ENCODE results near the gene RNASE7.
"Not testable (repeated sequence)": the region's sequence is repeated elsewhere in the genome, so short reads cannot be mapped to it uniquely, and the experiment has no call there.

The RNASE7 gene

DNA sequence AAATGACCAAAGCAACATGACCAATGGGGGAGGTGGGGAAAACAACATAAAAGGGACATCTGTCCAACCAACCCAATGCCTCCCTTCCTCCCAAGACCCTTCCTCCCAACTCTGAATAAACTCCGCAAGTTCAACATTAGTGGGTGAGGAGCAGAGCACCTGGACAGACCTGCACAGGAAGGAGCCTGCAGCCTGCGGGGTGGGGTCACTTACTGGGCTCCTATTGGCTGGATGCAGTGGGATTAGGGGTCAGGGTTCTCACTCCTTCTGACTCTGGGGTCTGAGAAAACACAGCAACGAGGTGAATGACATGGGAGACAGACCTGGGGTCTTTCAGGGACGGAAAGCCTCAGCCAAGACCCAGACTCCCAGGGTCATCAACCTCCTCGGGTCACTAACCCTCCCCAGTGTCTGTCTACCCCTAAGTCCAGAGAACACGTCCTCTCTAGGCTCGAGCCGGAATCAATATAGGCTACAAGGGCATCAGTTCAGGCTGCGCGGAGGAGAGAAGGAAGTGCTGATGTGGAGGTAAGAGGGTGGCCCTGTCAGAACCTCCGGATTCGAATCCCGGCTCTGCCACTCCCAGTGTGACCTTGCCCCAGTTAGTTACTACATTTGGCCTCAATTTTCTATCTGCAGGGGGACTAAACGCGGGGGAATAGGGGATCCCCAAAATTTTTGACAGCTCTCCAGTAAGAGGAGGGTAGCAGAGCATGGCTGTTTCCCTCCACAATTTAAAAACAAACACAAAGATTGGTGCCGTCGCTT lies 18.2 kb upstream of the RNASE7 start:
- DNase-seq (ENCODE audit: low read depth, low spot score): no peak

DNA sequence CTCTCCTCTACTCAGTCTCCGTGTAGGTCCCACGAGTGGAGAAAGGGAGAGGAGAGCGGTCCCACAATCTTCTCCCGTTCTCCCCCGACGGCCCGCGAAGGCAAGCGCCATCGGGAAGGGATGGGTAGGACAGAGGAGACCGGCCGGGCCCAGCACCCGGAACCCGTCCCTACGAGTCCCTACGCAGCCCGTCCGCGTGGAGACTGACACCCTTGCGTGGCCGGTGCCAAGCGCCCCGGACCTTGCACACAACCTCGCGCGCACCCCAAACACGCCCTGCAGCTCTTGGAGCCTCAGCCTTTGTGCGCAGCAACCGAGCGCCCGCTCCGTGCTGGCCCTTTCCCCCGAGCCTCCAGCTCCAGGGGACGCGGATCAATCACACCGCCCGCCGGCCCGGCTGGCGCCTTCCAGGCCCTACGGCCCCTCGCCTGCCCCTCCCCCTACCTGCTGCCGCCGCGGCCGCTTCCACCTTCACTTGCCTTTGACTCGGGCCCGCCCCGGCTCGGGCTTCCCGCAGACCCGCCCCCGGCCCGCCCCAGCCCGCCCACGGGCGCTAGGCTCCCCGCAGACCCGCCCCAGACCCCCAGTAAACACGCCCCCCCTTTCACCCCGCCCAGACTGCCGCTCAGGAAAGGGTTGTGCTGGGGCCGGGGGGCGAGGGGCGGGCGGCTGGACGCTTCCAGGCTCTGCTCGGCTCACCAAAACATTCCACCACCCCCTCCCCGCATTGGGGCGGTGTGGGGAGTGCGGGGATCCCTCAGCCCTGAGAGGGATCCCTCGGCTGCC lies 17.4 kb upstream of the RNASE7 start, which contains the start of gene NDRG2:
Gene NDRG2 (minus strand): TSS at position 477 of the 786 bp plus-strand sequence. CDS start 1,746 bp downstream, outside the sequence.
- no peak for DNase-seq (ENCODE audit: low read depth, low spot score)

DNA sequence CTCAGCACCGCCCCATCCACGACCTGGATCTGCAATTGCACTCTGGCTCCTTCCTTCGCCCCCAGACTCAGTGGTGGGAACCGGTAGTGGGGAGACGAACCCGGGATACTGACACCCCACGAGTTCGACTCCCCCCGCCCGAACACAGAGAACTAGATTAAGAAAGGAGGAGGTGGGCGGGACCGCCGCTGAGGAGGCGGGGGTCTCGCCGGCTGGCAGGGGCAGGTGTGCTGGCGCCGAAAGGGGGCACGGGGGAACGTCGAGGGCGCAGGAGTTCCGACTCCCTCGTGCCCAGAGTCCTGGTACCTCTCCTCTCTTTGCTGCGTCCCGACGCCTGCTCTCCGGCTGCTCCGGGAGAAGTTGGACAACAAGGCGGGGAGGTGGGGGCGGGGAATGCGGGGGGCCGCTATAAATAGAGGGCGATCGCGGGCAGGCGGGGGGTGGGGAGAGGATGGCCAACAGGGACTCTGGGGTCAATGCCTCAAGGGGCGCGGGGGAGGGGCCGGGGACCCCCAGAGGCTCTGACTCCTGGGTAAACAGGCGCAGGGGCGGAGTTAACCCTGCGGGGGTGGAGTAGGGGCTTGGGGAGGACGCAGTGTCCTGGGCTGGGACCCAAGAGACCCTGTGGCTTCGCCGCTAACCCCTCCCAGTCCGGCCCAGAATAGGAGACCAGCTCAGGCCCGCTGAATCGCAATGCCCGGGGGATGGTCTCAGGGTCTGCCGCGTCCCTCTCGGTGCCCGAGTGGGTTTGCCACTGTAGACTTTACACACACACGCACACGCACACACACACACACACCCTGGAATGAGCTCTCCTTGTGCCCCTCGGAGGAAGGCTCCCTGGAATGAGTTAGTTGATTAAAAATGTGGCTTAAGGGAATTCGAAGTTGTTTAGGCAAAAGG lies 16.5 kb upstream of the RNASE7 start:
- no peak for DNase-seq (ENCODE audit: low read depth, low spot score)

DNA sequence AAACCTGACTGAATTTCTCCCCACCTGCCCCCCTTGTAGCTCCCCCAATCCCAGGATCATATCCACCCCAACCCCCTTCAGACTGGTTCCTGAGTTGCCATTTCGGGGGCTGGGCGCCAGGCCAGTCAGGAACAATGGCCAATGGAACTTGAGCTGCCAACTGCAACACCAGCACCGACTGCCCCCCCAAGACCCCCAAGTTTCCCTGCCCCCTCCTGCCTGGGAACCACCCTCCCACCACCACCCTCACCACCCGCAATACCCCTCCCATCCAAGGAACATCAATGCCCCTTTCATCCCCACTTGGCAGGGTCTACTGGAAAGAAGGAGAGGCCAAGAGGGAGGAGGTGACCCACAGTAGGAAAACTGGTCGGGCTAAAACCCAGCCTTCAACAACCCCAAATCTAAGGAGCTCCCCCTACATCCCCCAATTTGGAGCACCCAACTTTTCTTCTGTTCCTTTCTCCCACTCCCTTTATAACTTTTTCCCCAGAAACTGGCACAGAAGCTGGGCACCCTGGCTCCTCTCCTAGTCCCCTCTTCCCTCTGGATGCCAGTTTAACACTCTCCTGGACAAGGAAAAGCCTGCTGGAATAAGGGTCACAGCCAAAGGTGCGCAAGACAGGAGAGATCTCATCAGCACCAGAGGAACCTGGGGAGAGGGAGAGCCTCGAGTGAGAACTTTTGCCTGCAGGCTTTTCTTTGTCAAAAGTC lies 15.7 kb upstream of the RNASE7 start:
- DNase-seq (ENCODE audit: low read depth, low spot score): no peak

GRCh38 chr14:21026988-21027315 lies 15.2 kb upstream of the RNASE7 start:
- DNase-seq (ENCODE audit: low read depth, low spot score): no peak

DNA sequence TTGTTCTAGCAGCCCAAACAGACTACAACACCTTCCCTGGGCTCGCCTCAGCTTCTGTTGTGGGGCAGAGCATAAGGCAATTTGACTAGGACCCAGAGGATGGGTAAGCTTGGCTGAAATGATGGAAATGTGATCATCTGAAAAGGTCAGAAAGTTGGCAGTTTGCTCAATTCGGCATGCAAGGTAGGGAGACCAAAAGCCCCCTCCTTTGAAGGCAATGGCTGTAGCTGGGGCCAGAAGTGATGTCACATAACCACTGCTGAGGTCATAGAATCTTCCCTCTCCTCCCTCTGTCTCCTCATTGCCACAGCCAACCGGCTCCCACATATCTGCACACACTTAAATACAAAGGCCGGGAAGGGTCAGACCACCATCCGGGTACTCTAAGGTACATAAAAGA lies 12.2 kb upstream of the RNASE7 start, which contains the start of gene TPPP2:
Gene TPPP2 (plus strand): TSS at position 301 of the 400 bp plus-strand sequence. CDS start 365 bp downstream, outside the sequence.
- DNase-seq (ENCODE audit: low read depth, low spot score): no peak

DNA sequence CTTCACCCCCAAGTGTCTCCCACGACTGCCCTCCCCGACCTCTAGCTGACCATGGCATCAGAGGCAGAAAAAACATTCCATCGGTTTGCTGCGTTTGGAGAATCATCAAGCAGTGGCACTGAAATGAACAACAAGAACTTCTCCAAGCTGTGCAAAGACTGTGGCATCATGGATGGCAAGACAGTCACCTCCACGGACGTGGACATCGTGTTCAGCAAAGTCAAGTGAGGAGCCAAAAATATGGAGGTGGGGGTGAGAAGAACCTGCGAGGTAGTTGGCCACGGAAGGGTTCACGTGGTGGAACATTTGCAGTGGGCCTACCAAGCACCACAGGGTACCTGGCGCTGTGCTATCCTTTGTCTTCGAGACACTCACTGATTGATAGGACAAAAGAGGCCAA lies 11.6 kb upstream of the RNASE7 start:
- no peak for DNase-seq (ENCODE audit: low read depth, low spot score)

DNA sequence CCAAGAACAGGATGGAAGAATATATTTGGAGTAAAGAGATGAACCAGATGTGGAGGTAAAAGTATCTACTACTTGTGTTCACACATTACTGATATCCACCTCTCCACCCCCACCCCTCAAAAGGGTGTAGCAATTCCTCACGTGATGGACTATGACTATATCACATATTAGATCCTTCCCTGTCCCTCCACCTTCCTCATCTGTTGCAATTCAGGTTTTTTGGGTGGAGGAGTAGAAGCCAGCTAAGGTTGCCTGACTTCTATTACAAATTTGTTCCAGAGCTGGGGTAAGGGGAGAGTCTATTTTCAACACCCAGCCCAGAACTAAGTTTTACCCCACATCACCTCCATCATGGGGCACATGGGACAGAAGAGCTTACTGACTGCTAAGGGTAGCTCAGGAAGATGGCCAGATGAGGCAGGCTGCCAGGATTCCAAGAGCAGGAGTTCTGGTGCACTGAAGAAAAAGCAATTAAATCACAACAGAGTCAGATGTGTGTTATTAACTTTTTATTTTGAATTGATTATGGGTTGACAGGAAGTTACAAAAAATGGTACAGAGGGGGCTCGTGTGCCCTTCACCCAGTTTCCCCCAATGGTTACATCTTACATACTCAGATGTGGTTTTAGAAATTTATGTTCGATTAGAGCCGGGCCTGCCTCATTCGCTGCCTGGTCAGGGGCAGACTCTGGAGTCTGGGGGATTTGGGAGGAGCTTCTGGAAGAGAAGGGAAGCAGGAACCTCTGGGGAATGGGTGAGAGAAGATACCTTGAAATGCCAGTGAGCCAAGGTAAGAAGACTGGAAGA lies 9.6 kb upstream of the RNASE7 start:
- DNase-seq (ENCODE audit: low read depth, low spot score): no peak

DNA sequence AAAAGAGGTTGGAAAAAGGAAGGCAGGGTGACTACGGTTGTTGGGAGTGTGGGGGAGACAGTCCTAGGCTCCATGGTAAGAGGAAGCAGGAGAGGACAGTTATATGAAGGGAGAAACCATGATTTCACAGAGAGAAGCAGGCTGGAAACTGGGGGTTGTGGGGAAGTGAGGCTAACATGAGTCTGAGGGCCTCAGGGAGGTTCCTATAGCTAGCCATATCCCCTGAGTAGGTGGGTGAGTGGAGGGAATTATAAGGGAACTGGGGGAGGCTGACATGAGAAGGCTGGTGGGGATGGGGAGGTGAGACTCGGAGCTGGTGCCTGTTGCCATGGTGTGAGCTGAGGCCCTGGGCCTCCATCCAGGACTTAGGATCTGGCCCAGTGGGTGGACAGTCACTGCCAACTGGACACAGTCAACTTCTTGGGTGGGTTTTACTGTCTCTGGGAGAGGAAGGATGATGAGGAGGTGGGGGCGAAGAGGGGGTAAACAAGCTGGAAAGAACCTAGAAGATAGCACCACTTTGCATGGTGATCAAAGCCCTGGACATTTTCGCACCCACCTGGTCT lies 8.9 kb upstream of the RNASE7 start:
- no peak for DNase-seq (ENCODE audit: low read depth, low spot score)

- DNase-seq (ENCODE audit: low read depth, low spot score): no peak
Observed at GRCh38 chr14:21034707-21035106, 7.5 kb upstream of the RNASE7 start, which contains the start of gene RNASE13. Gene RNASE13, minus strand, starts transcription at chr14:21034807. Its CDS starts 519 bp downstream, at chr14:21034288.

DNA sequence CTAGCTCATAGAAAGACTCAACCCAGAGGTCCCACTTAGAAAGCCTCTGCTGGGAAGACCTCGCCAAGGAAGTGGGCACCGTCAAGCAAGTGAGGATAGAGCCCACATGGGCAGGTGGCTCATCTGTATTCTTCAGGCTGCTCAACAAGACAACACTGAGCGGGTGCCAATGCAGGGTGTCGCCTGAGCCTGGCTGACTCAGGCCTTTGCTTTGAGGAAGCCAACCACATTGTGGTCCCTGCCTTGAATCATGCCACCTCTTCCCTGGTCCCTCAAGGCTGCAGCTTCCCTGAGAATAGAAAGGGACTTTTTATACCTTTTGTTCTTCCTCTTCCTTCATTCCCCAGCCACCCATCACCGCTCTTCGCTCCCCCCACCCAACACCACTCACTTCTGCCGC lies 5.4 kb upstream of the RNASE7 start:
- no peak for DNase-seq (ENCODE audit: low read depth, low spot score)

DNA sequence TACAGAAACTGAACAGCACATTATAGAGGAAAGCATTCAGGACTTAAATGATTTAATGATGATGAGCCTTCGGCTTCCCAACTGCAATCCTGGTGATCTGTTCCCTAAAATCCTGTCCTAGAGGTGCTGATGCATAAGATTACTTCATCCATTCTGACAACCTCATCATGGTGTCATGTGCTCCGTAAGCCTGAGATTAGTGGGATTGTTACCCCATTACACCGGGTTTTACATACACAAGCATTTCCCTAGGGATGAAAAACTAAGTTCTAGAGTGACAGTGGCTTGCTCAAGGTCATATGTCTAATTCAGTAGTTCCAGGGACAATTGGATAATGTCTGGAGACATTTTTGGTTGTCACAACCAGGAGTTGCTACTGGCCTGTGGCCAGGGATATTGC lies 5.0 kb upstream of the RNASE7 start:
- no peak for DNase-seq (ENCODE audit: low read depth, low spot score)

DNA sequence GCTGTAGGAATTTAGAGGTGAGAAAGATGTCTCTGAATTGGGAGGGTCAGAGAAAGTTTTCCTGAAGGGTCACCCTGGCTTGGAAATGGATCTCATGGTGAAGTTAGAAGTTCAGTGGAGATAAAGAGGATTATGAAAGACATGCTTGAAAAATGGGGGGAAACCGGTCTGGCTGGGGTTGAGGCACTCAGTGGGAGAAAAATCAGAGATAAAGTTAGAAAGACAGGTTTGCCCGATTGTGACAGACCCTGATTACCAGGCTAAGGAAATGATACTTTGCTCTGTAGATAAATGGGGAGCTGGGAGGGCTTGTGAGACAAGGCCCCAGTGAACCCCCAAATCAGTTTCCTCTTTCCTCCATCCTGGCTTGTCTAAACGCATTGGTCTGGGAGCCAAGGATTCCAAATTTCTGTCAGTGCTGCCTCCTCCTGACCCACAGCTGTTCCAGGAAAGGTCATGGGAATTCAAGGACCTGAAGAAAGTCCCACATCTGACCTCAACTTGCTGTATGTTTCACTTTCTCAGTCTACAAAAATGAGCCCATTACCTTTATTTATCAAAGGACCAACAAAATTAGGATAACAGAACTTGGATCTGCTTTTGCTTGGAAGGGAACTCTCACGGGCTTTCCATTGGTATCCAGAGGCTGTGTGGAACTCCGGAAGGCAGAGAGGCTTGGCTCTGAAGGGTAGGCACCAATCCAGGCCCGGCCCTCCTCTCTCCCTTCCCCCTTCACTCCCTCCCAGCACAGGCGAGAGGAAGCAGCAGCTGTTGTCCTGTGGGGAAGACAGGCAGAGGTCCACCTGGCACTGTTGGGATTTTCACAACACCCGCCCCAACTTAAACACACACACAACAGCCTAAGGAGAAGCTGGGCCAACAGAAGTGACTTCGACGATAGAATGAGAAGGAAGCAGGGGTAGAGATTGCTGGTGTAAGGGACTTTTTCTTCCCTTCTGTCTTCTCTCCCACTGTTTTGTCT lies 3.4 kb upstream of the RNASE7 start:
- no peak for DNase-seq (ENCODE audit: low read depth, low spot score)

GRCh38 chr14:21039585-21040369 lies 2.4 kb upstream of the RNASE7 start:
- DNase-seq (ENCODE audit: low read depth, low spot score): no peak

- DNase-seq (ENCODE audit: low read depth, low spot score): no peak
Observed at GRCh38 chr14:21040370-21040925, 1.7 kb upstream of the RNASE7 start.

GRCh38 chr14:21040941-21041340 lies 1.2 kb upstream of the RNASE7 start:
- not testable (repeated sequence) for DNase-seq (ENCODE audit: low read depth, low spot score)

GRCh38 chr14:21042918-21043317 lies 756 bp downstream of the RNASE7 start:
- DNase-seq (ENCODE audit: low read depth, low spot score): no peak

All from iPS DF 19.7 (cell line).